SKM-1 treated with dmso at 0.1 percent for 144 hours (cell line): Measurements from ENCODE around the gene KLHL35.

Source experiments
- DNase-seq: peaks from one replicate; lab custom pipeline; 2025; ENCODE audit not compliant: unreplicated experiment; lab: John Stamatoyannopoulos, UW

KLHL35 gene

DNA sequence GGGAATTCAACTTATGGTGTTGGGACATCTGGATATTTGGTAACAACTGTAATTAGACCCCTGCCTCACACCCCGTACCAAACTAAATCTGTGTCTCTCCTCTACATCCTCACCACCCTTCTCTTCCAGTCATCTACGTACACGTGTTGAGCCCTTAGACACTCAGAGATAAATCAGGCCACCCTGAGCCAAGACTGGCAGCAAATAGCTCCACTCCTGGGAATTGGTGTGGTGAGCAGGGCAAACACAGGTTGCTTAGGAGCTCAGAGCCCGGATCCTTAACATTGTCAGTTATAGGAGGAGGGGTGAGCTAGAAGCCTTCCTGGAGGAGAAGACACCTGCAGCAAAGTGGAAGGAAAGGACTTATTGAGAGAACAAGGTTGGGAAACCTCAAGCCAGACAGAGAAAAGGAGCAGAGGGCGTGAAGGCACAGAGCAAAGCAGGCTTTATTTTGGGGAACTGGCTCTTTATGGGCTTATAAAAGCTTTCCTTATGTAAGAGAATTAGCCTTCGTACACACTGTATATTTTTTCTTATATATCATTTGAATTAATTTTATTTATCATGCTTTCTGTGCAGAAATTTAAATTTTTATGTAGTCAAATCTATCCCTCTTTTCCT, 36.9 kb upstream of the KLHL35 start:
- no peak for DNase-seq

DNA sequence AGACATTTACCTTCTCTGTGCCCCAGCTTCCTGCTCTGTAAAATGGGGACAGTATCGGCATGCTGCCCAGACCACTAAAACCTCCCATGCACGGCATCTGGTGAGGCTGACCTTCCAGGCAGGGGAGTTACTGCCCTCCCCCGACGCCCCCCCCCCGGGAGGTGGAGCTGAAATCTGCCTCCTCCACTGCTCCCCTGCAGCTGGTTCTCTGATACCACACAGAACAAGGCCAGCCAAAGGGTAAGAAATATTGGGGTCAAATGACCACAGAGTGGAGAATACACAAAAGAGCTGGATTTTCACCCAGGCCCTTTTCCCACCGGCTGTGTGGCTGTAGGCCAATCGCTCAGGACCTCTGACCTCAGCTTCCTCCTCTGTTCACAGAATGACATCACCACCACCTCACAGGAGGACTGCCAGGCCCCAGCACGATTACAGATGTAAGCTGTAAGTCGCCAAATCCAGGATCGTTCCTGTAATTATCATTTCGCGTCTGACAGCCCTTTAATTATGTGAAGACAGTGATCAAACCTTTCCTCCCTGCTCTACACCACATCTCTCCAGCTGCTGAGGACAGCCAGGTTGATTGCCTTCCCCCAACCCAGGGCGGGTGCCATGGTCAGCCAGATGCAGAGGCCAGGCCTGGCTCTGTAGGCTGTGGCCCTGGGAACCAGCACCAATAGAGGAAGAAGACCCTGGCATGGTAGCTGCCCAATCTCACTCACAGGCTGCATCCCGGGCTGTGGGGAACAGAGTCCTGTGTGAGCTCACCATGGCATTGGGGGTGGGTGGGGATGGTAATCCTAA, 35.7 kb upstream of the KLHL35 start:
- no peak for DNase-seq

DNA sequence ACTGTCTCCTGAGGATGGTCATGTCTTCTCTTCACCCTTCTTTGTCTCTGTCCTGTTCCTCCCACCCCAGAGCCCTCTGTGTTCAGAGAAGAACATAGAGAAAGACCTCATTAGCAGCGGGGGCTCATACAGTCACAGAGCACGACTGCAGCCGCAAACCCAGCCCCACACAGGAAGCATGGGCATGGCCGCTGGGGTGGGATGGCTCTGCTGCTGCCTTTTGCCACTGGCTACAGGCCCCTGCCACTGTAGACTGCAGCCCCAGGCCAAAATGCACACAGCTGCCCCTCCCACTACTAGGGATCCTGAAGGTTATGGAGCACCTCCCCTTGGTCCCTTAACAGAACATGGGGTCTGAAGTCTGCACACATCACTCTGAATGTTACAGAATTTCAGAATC, 34.9 kb upstream of the KLHL35 start:
- DNase-seq: no peak

DNA sequence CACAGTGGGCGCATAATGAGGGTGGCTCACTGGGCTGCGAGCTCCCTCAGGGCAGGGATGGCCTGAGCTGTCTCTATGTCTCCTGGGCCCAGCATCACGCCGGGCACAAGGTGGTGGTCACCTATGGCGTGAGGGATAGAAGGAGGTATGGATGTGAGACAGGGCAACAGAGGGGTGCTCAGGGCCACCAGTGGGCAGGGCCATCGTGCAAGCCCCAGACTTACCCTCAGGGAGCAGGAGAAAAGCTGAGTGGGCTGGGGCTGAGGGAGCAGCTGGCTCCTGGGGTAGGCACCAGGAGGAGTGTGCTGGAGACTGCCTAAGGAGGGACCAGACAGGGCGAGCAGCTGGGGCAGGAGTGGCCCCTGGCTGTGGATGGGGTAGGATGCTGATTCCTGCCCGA, 34.3 kb upstream of the KLHL35 start:
- DNase-seq: no peak

DNA sequence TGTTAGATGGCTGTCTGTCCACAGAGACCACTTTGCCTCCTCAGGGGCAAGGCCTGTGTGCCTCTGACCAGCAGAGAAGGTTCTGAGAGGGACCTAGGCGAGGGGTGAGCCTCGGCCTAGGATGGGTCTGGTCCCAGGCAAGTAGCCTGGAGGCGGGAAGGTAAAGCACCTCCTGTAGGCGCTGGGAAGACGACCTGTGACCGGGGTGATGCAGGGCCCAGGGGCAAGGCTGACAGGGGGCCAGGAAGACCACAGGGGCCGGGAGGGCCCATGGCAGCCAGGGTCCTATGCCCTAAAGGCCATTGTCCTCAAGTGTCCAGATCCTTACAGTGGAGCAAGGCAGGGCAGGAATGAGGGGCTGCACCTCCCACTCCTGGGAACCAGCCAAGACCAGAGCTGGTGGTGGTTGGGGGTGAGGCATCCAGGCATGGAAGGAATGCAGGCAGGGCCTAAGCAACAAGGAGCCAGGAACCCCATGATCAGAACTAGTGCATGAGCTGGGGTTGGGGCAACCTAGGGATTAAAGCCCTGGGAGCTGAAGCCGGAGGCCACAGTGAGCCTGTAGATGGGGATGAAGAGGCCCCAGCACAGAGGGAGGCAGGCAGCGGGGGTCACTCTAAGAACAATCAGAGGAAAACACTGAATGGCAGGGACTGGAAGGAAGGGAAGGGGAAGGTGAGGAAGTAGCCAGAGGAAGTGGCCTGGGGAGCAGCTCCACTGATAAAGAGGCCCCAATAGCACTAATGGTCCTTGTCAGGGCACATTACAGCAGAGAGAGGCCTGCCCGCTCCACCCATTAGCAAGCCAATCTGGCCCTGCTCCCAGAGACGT, 32.9 kb upstream of the KLHL35 start:
- DNase-seq: no peak

DNA sequence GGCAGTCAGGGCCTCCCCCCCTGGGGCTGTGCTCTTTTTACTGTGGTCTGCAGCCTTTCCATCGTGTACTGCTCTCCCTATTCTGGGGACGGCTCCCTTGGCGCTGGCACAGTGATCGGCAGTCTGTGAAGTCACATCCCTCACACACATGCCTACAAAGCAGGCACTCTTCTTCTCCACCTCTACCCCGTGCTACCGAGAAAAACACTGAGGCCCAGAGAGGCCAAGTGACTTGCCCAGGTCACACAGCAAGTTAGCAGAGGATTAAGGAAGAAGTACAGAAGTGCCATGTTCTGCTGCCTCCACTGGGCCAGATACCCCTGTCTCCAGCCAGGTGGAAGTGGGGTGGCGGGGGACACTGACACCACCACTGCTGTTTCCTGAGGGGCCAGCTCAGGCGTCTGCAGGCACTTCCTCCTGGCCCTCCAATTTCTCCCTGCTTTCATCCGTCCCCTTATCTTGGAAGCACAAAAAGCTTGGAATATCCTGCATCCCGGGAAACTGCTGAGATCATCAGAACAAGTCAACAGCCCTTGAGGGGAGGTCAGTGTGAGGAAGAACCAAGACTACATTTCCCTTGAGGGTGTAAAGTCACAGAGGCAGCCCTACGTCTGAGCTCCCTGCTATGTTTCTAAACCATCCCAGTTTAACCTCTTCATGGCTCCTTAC, 30.2 kb upstream of the KLHL35 start:
- no peak for DNase-seq

DNA sequence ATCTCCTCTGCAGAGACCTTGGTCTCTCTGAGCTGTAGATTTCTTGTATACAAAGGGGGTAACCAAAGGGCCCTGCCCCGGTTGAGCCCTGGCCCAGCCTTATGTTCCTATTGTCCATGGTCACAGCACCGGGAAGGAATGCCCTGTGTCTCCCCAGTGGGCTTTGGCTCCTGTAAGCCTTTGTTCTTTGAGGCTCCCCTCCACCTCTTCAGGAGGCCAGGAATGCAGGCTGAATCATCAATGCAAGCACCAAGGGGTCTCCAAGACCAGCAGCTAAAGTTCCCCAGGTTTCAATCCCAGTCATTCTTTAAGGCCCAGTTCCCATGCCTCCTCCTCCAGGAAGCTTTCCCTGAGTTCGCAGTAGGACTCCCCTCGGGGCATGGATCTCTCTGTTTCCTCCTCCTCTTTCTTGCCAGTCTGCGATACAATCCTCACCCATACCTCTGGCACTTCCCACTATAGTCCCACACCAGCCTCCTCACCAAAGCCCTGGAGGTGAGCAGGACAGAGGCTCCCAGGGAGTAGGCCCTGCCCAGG, 29.2 kb upstream of the KLHL35 start:
- no peak for DNase-seq

DNA sequence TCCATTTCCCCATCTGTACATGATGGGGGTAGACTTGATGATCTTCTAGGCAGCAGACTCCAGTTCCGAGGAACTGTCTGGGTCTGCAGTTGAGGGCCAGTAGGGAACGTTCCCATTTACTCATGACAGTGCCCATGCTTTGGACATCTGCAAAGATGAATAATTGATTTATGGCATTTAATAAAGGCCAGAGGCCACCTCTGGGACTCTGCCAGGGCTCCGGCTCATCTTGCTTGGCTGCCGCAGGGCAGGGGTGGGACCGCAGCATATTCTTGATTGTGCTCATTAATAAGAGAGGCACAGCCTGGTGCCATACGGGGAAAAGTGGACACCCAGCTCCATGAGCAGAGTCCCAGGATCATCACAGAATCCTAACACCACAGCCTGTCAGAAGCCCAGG, 28.1 kb upstream of the KLHL35 start:
- no peak for DNase-seq

DNA sequence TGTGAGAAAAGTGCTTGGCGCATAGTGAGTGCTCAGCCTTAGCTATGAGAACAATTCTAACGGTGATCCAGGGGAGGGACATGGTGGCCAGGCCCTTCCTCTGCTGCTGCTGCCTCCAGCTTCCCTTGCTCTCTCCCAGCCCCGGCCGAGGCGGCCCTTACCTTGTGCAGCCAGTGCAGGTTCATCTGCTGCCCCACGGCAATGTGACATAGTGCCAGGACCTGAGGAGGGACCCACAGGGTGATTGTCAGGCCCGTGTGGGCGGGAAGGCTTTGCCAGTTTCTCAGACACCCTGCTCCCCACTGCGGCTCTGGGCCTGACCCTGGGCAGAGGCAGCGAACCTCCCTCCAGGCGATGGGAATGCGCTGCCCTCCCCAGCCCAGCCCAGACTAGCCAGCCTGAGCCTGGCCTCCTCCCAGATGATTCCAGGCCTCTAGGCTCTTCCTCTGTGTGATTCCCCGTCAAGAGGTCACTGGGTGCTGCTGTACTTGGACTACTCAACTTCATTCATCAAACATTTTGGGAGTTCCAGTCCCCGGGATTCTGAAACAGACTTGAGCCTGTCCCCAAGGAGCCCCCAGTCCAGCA, 23.7 kb upstream of the KLHL35 start:
- DNase-seq: no peak

DNA sequence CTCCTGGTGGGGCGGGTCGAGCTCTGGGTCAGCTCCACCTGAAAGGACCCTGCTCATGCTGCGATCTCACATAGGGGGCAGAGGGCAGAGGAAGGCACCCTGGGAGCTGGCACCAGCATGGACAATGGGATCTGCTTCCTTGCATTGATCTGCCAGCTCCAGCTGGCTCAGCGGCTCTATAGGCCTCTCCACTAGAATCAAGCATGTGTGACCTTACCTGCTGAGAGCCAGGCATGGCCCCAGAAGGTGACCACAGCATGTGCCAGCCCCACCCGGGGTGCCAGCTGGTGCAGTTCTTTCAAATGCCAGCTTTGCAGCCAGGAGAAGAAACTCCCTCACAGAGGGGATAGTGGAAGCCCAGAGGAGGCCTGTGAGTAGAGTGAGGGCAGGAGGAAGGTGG, 22.0 kb upstream of the KLHL35 start:
- no peak for DNase-seq

DNA sequence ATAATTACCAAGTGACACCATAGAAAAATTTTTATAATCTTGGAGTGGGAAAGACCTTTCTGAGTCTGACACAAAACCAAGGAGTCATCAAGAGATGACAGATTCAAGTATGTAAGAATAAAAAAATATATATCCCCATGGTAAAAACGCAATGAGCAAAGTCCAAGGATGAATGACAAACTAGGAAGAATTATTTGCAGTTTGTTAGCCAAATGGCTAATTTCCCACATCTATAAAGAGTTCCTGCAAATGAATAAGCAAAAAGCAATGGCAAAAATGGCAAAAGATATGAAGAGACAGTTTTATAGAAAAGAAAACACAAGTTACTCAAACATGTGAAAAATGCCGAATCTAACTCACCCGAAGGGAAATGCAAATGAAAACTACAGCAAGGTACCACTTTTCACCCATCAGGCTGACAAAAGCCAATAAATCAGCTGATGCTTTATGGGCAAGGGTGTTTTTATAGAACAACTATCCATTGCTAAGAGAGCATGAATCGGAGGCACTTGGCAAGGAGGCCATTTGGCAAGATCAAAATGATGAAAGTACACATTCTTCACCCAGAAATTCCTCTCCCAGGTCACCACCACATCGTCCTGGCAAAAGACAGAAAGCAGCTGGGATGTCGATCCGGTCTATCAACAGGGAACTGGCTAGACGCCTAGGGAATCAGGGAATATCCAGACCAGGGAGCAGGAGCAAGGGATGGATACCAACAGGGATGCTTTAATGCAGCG, 21.1 kb upstream of the KLHL35 start:
- DNase-seq: no peak

DNA sequence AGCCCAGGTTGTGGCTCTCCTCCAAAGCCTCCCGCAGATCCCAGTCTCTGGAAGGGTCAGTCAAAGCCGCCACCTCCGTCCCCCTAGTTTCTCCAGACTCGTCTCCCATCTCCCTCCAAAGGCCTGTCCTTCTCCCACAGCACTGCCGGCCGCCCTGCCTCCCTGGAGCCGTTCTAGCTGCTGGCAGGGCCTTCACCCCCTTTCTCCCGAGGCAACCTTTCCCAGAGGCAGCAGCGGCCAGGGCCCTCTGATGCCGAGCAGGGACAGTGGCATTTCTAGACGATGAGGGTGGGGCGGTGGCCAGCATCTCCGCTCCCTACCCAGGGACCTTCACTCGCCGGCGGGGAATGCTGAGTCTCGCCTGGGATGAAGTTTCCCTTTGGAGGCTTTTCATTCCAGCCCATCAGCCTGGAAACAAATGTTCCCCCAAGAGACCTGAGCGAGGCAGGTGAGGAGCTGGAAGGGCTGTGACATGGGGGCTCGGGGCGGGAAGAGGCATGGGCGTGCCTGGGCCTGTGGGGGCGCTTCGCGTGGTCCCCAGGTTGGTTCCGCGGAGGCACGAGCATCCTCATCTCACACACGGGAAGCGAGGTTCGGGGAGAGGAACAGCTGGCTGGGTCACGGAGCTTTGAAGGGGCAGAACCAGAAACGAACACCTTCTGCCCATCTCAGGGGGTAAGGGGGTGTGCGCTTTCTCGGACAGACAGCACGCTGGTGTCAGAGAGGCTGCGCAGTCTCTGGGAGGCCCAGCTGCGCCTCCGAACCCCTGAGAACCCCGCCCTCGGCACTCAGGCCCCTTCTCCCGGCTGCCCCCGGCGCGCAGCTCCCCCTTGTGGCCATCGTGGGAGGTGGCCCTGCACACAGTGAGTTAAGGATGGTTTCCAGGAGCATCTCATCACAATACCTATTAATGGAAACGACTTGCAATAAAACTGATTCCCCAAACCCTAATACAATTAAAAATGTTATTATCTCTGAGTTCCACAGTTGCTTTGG, 18.1 kb upstream of the KLHL35 start:
- no peak for DNase-seq

DNA sequence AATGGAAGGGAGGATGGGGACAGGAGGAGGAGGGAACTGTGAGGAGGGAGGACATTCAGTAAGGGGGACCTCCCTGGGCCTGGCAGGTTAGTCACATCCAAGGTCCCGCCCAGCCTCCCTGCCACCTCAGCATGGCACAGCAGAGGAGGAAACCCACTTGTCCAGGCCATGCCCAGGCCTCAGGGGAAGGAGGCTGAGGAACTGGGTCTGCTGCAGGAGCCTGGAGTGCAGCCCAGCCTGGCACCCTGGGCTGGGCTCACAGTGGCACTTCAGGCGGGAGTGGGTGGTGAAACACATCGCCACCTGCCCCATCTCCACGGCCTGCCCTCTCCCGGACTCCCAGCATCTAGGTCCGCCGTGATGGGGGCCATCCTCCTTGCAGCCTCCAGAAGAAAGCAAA, 17.2 kb upstream of the KLHL35 start:
- DNase-seq: no peak

DNA sequence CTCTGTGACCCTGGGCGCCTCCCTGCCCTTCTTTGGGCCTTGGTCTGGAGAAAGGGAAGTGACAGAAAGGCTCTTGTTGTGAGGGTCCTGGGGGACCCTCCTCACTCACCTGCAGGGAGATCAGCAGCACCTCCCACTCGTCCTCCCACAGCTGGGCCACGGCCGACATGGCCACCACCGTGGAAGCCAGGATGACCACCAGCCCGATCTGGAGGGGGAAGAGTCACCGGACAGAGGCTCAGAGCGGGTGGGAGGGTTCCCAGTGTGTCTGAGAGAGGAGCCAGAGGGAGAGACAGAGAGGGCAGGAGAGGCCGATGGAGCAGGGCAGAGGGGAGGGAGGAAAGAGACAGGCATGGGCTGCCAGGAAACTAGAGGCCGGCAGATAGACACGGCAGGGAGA, 16.8 kb upstream of the KLHL35 start:
- DNase-seq: no peak

DNA sequence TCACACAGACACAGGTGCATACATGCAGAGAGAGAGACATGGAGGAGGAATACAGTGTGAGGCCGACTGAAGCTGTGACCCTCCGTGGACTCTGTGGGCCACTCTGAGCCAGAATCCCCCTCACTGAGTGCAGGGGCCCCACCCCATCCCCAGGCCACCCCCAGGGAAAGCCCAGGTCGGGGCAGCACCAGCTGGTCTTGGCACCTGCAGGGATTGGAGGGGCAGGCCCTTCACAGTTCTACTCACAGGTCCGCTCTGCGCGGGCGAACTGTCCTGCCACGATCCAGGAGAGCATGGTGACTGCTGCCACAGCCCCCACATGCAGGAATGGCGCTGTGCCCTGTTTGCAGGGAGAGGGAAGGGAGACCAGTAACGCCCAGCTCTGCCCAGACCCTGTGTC, 16.3 kb upstream of the KLHL35 start:
- no peak for DNase-seq

DNA sequence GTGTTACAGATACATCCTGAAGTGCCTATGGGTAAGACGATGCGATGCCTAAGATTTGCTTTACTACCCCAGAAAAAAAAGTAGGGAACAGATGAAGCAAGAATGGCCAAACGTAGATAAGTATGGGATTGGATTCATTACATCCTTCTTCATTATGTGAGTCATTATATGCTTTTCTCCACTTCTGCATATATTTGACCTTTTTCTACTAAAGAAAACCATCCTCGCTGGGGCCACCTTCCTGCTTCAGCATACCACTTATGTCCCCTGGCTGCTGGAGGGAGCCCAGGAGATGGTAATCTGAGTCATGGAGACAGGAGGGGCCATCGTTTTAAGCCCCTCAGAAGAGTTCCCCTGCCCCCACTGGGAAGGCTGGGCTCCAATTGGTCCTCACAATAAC, 14.4 kb upstream of the KLHL35 start:
- DNase-seq: no peak

DNA sequence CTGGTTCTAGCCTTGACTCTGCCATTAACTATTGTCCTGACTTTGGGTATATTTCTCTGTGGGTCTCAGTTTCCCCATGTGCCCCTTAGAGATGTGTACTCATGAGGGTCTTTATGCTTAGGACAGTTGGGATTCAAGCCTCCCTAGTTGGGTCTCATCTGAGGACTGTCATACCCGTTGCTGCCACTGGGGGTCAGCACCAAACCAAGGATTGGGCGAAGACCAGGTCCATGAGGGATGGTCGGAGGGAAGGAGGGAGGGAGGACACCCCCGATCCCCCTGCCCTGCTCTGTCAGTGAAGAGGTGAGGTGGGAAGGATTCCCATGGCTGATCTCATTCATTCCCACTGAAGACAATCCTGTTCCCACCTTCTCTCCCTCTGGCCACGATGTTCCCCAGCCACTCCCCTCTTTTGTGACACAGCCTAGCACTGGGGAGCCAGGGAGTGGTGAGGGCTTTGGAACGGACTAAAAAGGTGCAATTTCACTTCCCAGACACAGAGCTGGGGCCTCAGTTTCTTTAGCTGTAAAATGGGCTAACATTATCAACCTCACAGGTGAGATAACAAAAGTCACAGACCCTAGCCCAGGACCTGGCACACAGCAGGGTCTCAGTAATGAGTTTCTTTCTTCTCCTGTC, 12.4 kb upstream of the KLHL35 start:
- peak; percentile 35 for DNase-seq

DNA sequence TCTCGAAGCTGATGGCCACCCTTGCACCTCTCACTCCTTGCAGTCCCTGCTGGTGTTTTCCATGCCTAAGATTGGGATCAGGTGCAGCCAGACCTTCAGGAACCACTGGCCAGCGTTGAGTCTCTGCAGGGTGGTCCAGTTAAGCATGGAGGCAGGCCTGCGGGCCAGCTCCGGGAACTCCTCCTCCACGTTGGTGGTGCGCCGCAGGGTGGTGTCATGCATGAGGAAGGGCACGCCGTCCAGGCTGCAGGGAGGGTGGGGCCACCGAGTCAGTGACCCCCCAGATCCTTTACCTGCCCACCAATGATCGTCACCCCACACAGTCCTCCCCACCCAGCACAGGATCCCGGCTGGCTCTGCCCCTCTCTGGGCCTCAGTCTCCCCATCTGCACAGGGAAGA, 10.0 kb upstream of the KLHL35 start:
- no peak for DNase-seq
